Astrocyte (in vitro differentiated cells and primary cell): Measurements from ENCODE around the gene SLC17A5. TPM values are rescaled to one million over a fixed set of nuclear protein-coding genes. Genes with fewer than 3 reads are reported as not detected.
"Not testable (repeated sequence)": the region's sequence is repeated elsewhere in the genome, so short reads cannot be mapped to it uniquely, and the experiment has no call there.

Experiments
- DNase-seq: peaks from one replicate; pipeline ENCODE4 v3.0.0-alpha.2; 2010; ENCODE audit warnings: low read depth
- FAIRE-seq: peaks from 2 replicates; lab custom pipeline; 2011; peaks lifted over from hg19 to GRCh38; lab: Jason Lieb, UNC
- H2AFZ ChIP-seq: 2 replicates; pipeline ENCODE4 v1.6.0; 2012; ENCODE audit warnings: low read depth, low read length, inconsistent platforms
- H3K27ac ChIP-seq: 2 replicates; pipeline ENCODE4 v1.5.1; 2011; ENCODE audit warnings: low read depth, low read length, inconsistent platforms
- H3K27me3 ChIP-seq: 2 replicates; pipeline ENCODE4 v1.6.0; 2011; ENCODE audit warnings: low read length, inconsistent platforms; ENCODE audit not compliant: insufficient read depth
- H3K36me3 ChIP-seq: 2 replicates; pipeline ENCODE4 v1.5.1; 2011; ENCODE audit warnings: low read length, inconsistent platforms; ENCODE audit not compliant: insufficient read depth
- H3K4me1 ChIP-seq: 2 replicates; pipeline ENCODE4 v1.5.1; 2011; ENCODE audit warnings: low read length, inconsistent platforms; ENCODE audit not compliant: insufficient read depth
- H3K4me2 ChIP-seq: 2 replicates; pipeline ENCODE4 v1.6.0; 2012; ENCODE audit warnings: low read length, inconsistent platforms
- H3K4me3 ChIP-seq: 2 replicates; pipeline ENCODE4 v1.5.1; 2011; ENCODE audit warnings: low read depth, mild to moderate bottlenecking, low read length, inconsistent platforms; ENCODE audit not compliant: insufficient read depth
- H3K79me2 ChIP-seq: 2 replicates; pipeline ENCODE4 v1.6.0; 2012; ENCODE audit warnings: mild to moderate bottlenecking, low read length, inconsistent platforms; ENCODE audit not compliant: insufficient read depth
- H3K9ac ChIP-seq: 2 replicates; pipeline ENCODE4 v1.6.0; 2012; ENCODE audit warnings: mild to moderate bottlenecking, low read length, inconsistent platforms
- H3K9me3 ChIP-seq: 2 replicates; pipeline ENCODE4 v1.5.1; 2012; ENCODE audit warnings: low read depth, mild to moderate bottlenecking, low read length, inconsistent platforms; ENCODE audit not compliant: insufficient read depth
- H4K20me1 ChIP-seq: 2 replicates; pipeline ENCODE4 v1.6.0; 2012; ENCODE audit warnings: low read length, inconsistent platforms; ENCODE audit not compliant: insufficient read depth
- H3K27ac Mint-ChIP-seq: one replicate; pipeline ENCODE4 v1.8.0; 2021; ENCODE audit warnings: mild to moderate bottlenecking, mixed read lengths; ENCODE audit not compliant: unreplicated experiment
- H3K27me3 Mint-ChIP-seq: one replicate; pipeline ENCODE4 v1.8.0; 2021; ENCODE audit warnings: low read depth, mixed read lengths; ENCODE audit not compliant: unreplicated experiment
- H3K36me3 Mint-ChIP-seq: one replicate; pipeline ENCODE4 v1.8.0; 2021; ENCODE audit warnings: low read depth, mixed read lengths; ENCODE audit not compliant: unreplicated experiment
- H3K4me1 Mint-ChIP-seq: one replicate; pipeline ENCODE4 v1.8.0; 2021; ENCODE audit warnings: low read depth, mixed read lengths; ENCODE audit not compliant: unreplicated experiment
- H3K4me3 Mint-ChIP-seq: one replicate; pipeline ENCODE4 v1.8.0; 2021; ENCODE audit warnings: mild to moderate bottlenecking, moderate library complexity, mixed read lengths; ENCODE audit not compliant: unreplicated experiment
- H3K9me3 Mint-ChIP-seq: one replicate; pipeline ENCODE4 v1.8.0; 2021; ENCODE audit warnings: mild to moderate bottlenecking, mixed read lengths; ENCODE audit not compliant: unreplicated experiment
- EZH2 ChIP-seq: IDR thresholded peaks from 2 replicates; pipeline ENCODE4 v1.6.1; 2012; ENCODE audit warnings: mild to moderate bottlenecking, low read length, inconsistent platforms; ENCODE audit not compliant: insufficient read depth
- total RNA-seq: library from RNA; stranded (reverse); gene quantifications from 2 replicates; pipeline ENCODE4 v1.2.1, GENCODE V29; 2021
- TF ChIP-seq, protein P1 (sequence below): IDR thresholded peaks from 2 replicates; pipeline ENCODE4 v1.5.1; 2011; ENCODE audit warnings: low read depth, mild to moderate bottlenecking, inconsistent platforms, low read length, moderate library complexity; ENCODE audit not compliant: insufficient read depth

The SLC17A5 gene
- total RNA-seq, 1 donor from 2014 or later, result 25.5 TPM

DNA sequence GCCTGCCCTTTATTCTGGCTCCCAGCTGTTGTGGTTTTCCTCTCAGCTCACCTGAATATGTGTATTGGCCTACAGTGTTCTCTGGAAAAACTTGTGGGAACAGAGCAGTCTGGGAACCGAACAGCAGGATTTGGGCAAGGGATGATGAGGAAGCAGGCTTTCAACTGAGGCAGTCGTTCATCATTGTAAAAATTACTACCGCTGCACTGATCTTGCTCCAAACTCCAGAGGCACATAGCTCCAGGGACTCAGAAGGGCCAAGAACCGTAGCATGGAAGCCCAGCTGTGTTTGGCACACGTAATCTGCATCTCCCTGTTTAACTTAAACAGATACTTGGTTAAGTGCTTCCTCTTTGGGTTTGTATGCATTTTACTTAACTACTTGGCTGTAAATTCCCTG is 84.7 kb downstream of the SLC17A5 start:
- Mint-ChIP-seq H3K9me3 (peaks cover 6% of the 10 kb centered on the region), H3K27ac (no peak overlapping the region), H3K4me1 (peaks cover 26% of the 10 kb centered on the region), H3K4me3 (no peak overlapping the region), H3K36me3 (no peaks in the 10 kb centered on the region), H3K27me3 (no peaks in the 10 kb centered on the region)
- no peaks in the 10 kb centered on the region for H3K27me3 ChIP-seq
- no peak overlapping the region for H3K4me2 ChIP-seq
- TF ChIP-seq, protein P1, sequence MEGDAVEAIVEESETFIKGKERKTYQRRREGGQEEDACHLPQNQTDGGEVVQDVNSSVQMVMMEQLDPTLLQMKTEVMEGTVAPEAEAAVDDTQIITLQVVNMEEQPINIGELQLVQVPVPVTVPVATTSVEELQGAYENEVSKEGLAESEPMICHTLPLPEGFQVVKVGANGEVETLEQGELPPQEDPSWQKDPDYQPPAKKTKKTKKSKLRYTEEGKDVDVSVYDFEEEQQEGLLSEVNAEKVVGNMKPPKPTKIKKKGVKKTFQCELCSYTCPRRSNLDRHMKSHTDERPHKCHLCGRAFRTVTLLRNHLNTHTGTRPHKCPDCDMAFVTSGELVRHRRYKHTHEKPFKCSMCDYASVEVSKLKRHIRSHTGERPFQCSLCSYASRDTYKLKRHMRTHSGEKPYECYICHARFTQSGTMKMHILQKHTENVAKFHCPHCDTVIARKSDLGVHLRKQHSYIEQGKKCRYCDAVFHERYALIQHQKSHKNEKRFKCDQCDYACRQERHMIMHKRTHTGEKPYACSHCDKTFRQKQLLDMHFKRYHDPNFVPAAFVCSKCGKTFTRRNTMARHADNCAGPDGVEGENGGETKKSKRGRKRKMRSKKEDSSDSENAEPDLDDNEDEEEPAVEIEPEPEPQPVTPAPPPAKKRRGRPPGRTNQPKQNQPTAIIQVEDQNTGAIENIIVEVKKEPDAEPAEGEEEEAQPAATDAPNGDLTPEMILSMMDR, result no peak
- TF ChIP-seq EZH2, result no peak
- peaks cover 20% of the 10 kb centered on the region for H3K4me1 ChIP-seq
- H3K79me2 ChIP-seq, result no peaks in the 10 kb centered on the region
- H2AFZ ChIP-seq, result no peak overlapping the region
- no peak for FAIRE-seq
- H3K9me3 ChIP-seq, result no peaks in the 10 kb centered on the region
- H3K27ac ChIP-seq, result no peak overlapping the region
- H4K20me1 ChIP-seq, result no peaks in the 10 kb centered on the region
- DNase-seq, result no peak
- no peak overlapping the region for H3K4me3 ChIP-seq
- H3K9ac ChIP-seq, result no peak overlapping the region
- no peaks in the 10 kb centered on the region for H3K36me3 ChIP-seq

GRCh38 chr6:73566954-73567591 is 86.7 kb downstream of the SLC17A5 start:
- no peak for FAIRE-seq
- Histone ChIP-seq H2AFZ (peak overlapping the region; percentile 2), H3K36me3 (no peaks in the 10 kb centered on the region), H3K27ac (no peak overlapping the region), H4K20me1 (no peaks in the 10 kb centered on the region), H3K4me3 (no peak overlapping the region), H3K27me3 (no peaks in the 10 kb centered on the region), H3K79me2 (no peaks in the 10 kb centered on the region), H3K4me2 (no peak overlapping the region), H3K4me1 (peaks cover 20% of the 10 kb centered on the region), H3K9me3 (no peaks in the 10 kb centered on the region), H3K9ac (no peak overlapping the region)
- Mint-ChIP-seq H3K36me3 (no peaks in the 10 kb centered on the region), H3K9me3 (peaks cover 5% of the 10 kb centered on the region), H3K27ac (peak overlapping the region; percentile 70), H3K27me3 (no peaks in the 10 kb centered on the region), H3K4me1 (peaks cover 26% of the 10 kb centered on the region), H3K4me3 (peak overlapping the region; percentile 17)
- DNase-seq, result no peak
- no peak for TF ChIP-seq EZH2
- TF ChIP-seq, protein P1, result no peak

- Mint-ChIP-seq H3K27ac (peak overlapping the region; percentile 91), H3K4me1 (peaks cover 26% of the 10 kb centered on the region)
- H3K4me3 ChIP-seq, result not testable (repeated sequence)
Observed at GRCh38 chr6:73566486-73566871, 87.3 kb downstream of the SLC17A5 start.

More at GRCh38 chr6:73566486-73566871, 87.3 kb downstream of the SLC17A5 start:
- Histone ChIP-seq H3K4me1 (peaks cover 20% of the 10 kb centered on the region), H3K4me2 (peak overlapping the region; percentile 29)
- H2AFZ ChIP-seq, FAIRE-seq, H3K4me3 Mint-ChIP-seq, DNase-seq, H3K27me3 ChIP-seq, H3K79me2 ChIP-seq, H3K36me3 ChIP-seq, H4K20me1 ChIP-seq, H3K9me3 ChIP-seq, H3K27me3 Mint-ChIP-seq, H3K27ac ChIP-seq, H3K9me3 Mint-ChIP-seq, H3K9ac ChIP-seq, H3K36me3 Mint-ChIP-seq: not testable (repeated sequence)
